NCI-H2196 (cell line): ENCODE measurements around the gene WFDC5.

Source experiments
- DNase-seq: peaks from one replicate; lab custom pipeline; 2025; ENCODE audit not compliant: unreplicated experiment; lab: John Stamatoyannopoulos, UW

WFDC5 gene

GRCh38 chr20:45115829-45116228 lies 855 bp upstream of the WFDC5 start:
- no peak for DNase-seq

GRCh38 chr20:45115386-45115774 lies 406 bp upstream of the WFDC5 start:
- no peak for DNase-seq

- DNase-seq, result no peak
Observed at GRCh38 chr20:45113865-45114264, 1.1 kb downstream of the WFDC5 start.

- no peak for DNase-seq
Observed at GRCh38 chr20:45112754-45113153, 2.2 kb downstream of the WFDC5 start.

GRCh38 chr20:45111799-45112471 lies 3.0 kb downstream of the WFDC5 start:
- DNase-seq, result peak; percentile 14

- DNase-seq, result no peak
Observed at GRCh38 chr20:45111285-45111684, 3.7 kb downstream of the WFDC5 start.

- no peak for DNase-seq
Observed at GRCh38 chr20:45110301-45110700, 4.7 kb downstream of the WFDC5 start.

GRCh38 chr20:45109634-45110033 lies 5.3 kb downstream of the WFDC5 start:
- DNase-seq, result no peak

- DNase-seq, result no peak
Observed at GRCh38 chr20:45105317-45105716, 9.7 kb downstream of the WFDC5 start.

GRCh38 chr20:45104786-45105185 lies 10.2 kb downstream of the WFDC5 start:
- DNase-seq, result no peak

GRCh38 chr20:45103072-45103471 lies 11.9 kb downstream of the WFDC5 start:
- DNase-seq, result no peak

GRCh38 chr20:45101333-45101850 lies 13.6 kb downstream of the WFDC5 start:
- no peak for DNase-seq

- no peak for DNase-seq
Observed at GRCh38 chr20:45100563-45101245, 14.3 kb downstream of the WFDC5 start, which contains the start of gene KCNS1. KCNS1 (minus strand) TSS chr20:45101127; CDS start chr20:45099236, 1,891 bp downstream.

- no peak for DNase-seq
Observed at GRCh38 chr20:45098103-45098773, 16.7 kb downstream of the WFDC5 start.

GRCh38 chr20:45097485-45098102 lies 17.4 kb downstream of the WFDC5 start:
- DNase-seq, result no peak

GRCh38 chr20:45096781-45097180 lies 18.2 kb downstream of the WFDC5 start:
- DNase-seq, result no peak

GRCh38 chr20:45095805-45096238 lies 19.2 kb downstream of the WFDC5 start:
- peak; percentile 25 for DNase-seq

GRCh38 chr20:45094864-45095574 lies 20.0 kb downstream of the WFDC5 start:
- no peak for DNase-seq

- no peak for DNase-seq
Observed at GRCh38 chr20:45094201-45094600, 20.8 kb downstream of the WFDC5 start.

- DNase-seq, result no peak
Observed at GRCh38 chr20:45092898-45093297, 22.1 kb downstream of the WFDC5 start.

- DNase-seq, result no peak
Observed at GRCh38 chr20:45091366-45091765, 23.6 kb downstream of the WFDC5 start.
